Ovary (tissue), 9 donors: Measurements from ENCODE around the gene TCF4. TPM values are rescaled to one million over a fixed set of nuclear protein-coding genes. Genes with fewer than 3 reads are reported as not detected.

Experiments used
- DNase-seq, 5 donors: peaks; one replicate each; pipeline ENCODE4 v3.0.0-alpha.2; 2019 to 2020
- H3K27ac ChIP-seq, 2 donors: fragments of 200-600 bp; one replicate each; pipeline versions ENCODE4 v1.5.1 to v1.8.0; 2019 to 2022
- H3K27me3 ChIP-seq: fragments of 200-600 bp; one replicate; pipeline ENCODE4 v1.8.0; 2022
- H3K36me3 ChIP-seq: fragments of 200-600 bp; sonication (generic); one replicate; pipeline ENCODE4 v1.5.1; 2019
- H3K4me1 ChIP-seq: one replicate; pipeline ENCODE4 v1.8.1; 2013; ENCODE audit warnings: mild to moderate bottlenecking, moderate library complexity; ENCODE audit not compliant: insufficient read depth
- H3K4me3 ChIP-seq: fragments of 200-600 bp; sonication (generic); one replicate; pipeline ENCODE4 v1.5.1; 2017
- H3K9me3 ChIP-seq, 2 donors: fragments of 200-600 bp in 1 of 2; sonication (generic) in 1 of 2; one replicate each; pipeline versions ENCODE4 v1.5.1 to v1.8.1; 2013 to 2019; ENCODE audit warnings: mild to moderate bottlenecking in 1 of 2, moderate library complexity in 1 of 2
- EP300 ChIP-seq: sonication (generic); formaldehyde crosslinking; IDR thresholded peaks from one replicate; pipeline ENCODE4 v1.6.1; 2017; ENCODE audit warnings: antibody characterized with exemption
- POLR2A ChIP-seq: fragments of 450-650 bp; IDR thresholded peaks from one replicate; pipeline ENCODE4 v1.6.1; 2017; ENCODE audit warnings: antibody characterized with exemption, mild to moderate bottlenecking, moderate library complexity
- WGBS, 3 donors: extraction: QIAGEN DNeasy Blood & Tissue Kit in 1 of 3; methylation state at CpG; one replicate each; pipeline versions ENCODE4 v1.1.5 to v1.1.7; 2013 to 2017; 5-methylcytosine and 5-hydroxymethylcytosine counted together
- intact Hi-C, 4 donors: fragments of 100-400 bp; cut with DNase I; formaldehyde crosslinking; loops; one replicate each; pipeline versions ENCODE4 v1.11.0 to v1.15.1; 2022 to 2023
- polyA plus RNA-seq, 2 donors: library from polyadenylated mRNA; stranded (reverse); fragments of 200-250 nt in 1 of 2; fragments of 350-450 nt in 1 of 2; fragmentation: Illumina TruSeq in 1 of 2; extraction: RNeasy Lipid Tissue Mini Kit (QIAGEN cat#74804) in 1 of 2; gene quantifications; one replicate each; pipeline ENCODE4 v1.2.3, GENCODE V29; 2013 to 2014
- total RNA-seq, 7 donors: library from RNA; depleted of rRNA in 2 of 7; stranded (reverse); fragments of >200 nt in 2 of 7; fragmentation: NEBNext Ultra II Directional in 3 of 7; extraction: Animal tissue kit (Norgen Biotek cat#: 25700) in 3 of 7; gene quantifications; one replicate each; pipeline versions ENCODE4 v1.1.0 to v1.2.4, GENCODE V29; 2016 to 2023
- TF ChIP-seq, protein P1 (sequence below), 3 donors: fragments of 450-650 bp in 2 of 3; fragments of 200-600 bp in 1 of 3; IDR thresholded peaks; one replicate each; pipeline versions ENCODE4 v1.5.1 to v1.8.0; 2016 to 2022; ENCODE audit warnings: antibody characterized with exemption in 3 of 3, mild to moderate bottlenecking in 1 of 3
- donor health status: DM: no; HTN: no; CAD: no; lungs with moderate emphysema.
- donor health status: DM: no; HTN: no; CAD: no.
- donor health status: Bipolar disorder and iron deficiency.
- donor health status: DM: yes; HTN: yes; CAD: no.
- donor health status: DM: no; HTN: no; CAD: no.
- donor health status: DM: yes; HTN: yes; CAD: no.

TCF4 gene
- total and polyA plus RNA-seq, 9 donors: 36.5 to 131 (median 112) TPM

DNA sequence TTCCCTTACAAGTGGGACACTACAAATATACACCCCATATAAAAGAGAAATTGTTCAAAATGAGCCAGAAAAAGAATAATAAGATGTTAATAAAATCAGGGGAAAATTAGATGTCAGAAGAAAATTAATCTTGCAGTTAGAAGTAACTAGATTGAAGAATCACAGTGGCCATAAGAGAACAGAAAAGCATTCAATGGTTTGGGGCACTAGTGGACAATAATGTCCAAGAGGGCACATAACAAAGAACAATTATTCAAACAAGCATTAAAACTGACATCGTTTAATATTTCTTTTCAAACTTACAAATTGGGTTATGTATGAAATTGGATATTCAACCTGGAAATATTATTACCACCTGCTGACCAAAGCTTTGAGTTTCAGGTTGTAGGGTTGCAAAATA is 12.9 kb downstream of the TCF4 start:
- H3K4me1 ChIP-seq: no peaks in the 10 kb centered on the region
- H3K36me3 ChIP-seq: no peaks in the 10 kb centered on the region
- WGBS, 3 donors: 92 to 95% (median 95%) methylated on average over 1 of the region's 1 CpG
- no peaks in the 10 kb centered on the region for H3K27me3 ChIP-seq
- H3K27ac ChIP-seq: no peak overlapping the region
- intact Hi-C loops: no loop called here
- H3K4me3 ChIP-seq: no peak overlapping the region
- no peak for DNase-seq
- no peaks in the 10 kb centered on the region for H3K9me3 ChIP-seq
- no peak for TF ChIP-seq EP300
- TF ChIP-seq POLR2A: no peak
- TF ChIP-seq, protein P1, sequence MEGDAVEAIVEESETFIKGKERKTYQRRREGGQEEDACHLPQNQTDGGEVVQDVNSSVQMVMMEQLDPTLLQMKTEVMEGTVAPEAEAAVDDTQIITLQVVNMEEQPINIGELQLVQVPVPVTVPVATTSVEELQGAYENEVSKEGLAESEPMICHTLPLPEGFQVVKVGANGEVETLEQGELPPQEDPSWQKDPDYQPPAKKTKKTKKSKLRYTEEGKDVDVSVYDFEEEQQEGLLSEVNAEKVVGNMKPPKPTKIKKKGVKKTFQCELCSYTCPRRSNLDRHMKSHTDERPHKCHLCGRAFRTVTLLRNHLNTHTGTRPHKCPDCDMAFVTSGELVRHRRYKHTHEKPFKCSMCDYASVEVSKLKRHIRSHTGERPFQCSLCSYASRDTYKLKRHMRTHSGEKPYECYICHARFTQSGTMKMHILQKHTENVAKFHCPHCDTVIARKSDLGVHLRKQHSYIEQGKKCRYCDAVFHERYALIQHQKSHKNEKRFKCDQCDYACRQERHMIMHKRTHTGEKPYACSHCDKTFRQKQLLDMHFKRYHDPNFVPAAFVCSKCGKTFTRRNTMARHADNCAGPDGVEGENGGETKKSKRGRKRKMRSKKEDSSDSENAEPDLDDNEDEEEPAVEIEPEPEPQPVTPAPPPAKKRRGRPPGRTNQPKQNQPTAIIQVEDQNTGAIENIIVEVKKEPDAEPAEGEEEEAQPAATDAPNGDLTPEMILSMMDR (IDR thresholded peaks at IDR 0.05): no peak

DNA sequence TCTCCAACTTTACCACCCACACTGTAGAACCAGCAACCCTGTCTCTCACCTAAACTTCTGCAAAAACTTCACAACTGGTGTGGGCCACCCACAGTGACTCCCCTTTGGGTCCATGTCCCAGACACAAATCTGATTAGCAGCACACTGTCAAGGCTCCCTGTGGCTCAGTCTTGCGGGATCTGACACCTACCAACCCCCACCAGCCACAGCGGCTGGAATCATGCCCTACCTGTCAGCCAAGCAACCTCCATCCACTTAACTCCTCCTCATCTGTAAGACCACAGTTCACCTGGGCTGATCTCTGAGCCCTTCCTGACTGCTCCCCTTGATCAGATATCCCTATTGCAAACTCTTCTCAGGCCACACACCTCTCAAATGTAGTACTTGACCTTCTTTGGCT is 14.6 kb downstream of the TCF4 start:
- TF ChIP-seq POLR2A (no peak), EP300 (no peak)
- TF ChIP-seq, protein P1 (IDR thresholded peaks at IDR 0.05): no peak
- 90 to 93% (median 93%) methylated on average over 2 of the region's 2 CpGs for WGBS, 3 donors
- no peaks in the 10 kb centered on the region for H3K36me3 ChIP-seq
- no peak overlapping the region for H3K27ac ChIP-seq
- H3K27me3 ChIP-seq: no peaks in the 10 kb centered on the region
- no peak for DNase-seq
- no peak overlapping the region for H3K4me3 ChIP-seq
- H3K9me3 ChIP-seq: no peaks in the 10 kb centered on the region
- intact Hi-C loops: no loop called here
- H3K4me1 ChIP-seq: no peaks in the 10 kb centered on the region

DNA sequence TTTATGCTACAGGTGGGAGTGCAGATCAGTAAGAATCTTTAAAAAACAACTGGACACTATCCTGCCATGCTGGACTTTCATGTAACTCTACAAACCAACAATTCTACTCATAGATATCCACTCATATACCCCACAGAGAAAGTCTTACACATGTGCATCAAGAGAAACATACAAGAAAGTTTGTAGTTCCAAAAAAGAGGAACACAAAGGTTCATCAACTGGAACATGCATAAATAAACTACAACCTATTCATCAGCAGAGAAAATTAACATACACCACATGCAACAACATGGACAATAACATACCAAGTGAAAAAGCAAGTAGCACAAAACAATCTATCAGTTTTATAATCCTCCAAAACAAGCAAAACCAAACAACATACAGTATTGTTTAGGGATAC is 17.0 kb downstream of the TCF4 start:
- intact Hi-C loops: no loop called here
- Histone ChIP-seq H3K9me3 (no peaks in the 10 kb centered on the region), H3K27ac (no peak overlapping the region), H3K36me3 (no peaks in the 10 kb centered on the region), H3K27me3 (no peaks in the 10 kb centered on the region), H3K4me1 (no peaks in the 10 kb centered on the region), H3K4me3 (no peak overlapping the region)
- TF ChIP-seq, protein P1 (IDR thresholded peaks at IDR 0.05): no peak
- TF ChIP-seq POLR2A (no peak), EP300 (no peak)
- no peak for DNase-seq

DNA sequence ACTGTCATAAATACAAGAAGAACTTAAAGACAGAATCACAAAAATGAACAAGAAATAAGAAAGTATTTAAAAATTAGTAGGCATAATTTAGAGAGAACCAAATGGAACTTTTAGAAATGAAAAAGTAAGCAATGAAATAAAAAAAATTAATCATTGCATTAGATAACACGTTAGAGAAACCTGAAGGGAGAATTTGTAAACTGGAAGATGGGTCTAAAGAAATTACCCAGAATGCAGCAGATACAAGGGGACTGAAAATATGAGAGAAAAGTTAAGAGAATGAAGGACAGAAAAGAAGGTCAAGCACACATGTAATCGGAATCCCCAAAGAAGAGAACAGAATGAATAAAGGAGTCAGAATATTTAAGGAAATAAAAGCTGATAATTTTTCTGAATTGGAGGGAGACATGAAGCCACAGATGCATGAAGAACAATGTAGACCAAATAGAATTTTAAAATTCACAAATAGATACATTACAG is 21.5 kb downstream of the TCF4 start:
- Histone ChIP-seq H3K4me3 (no peak overlapping the region), H3K9me3 (no peaks in the 10 kb centered on the region), H3K36me3 (no peaks in the 10 kb centered on the region), H3K27ac (no peak overlapping the region), H3K4me1 (no peaks in the 10 kb centered on the region), H3K27me3 (no peaks in the 10 kb centered on the region)
- intact Hi-C loops: no loop called here
- no peak for DNase-seq
- TF ChIP-seq EP300: no peak
- no peak for TF ChIP-seq POLR2A
- TF ChIP-seq, protein P1 (IDR thresholded peaks at IDR 0.05): no peak
- WGBS, 3 donors: 91 to 99% (median 95%) methylated on average over 2 of the region's 2 CpGs
